Stimulated activated CD8-positive, alpha-beta memory T cell treated with anti-CD3 and anti-CD28 coated beads, Interleukin-4, amount 100 ng/mL, for 4 hours (primary cell): Measurements from ENCODE around the gene TAB2.
"Not testable (repeated sequence)": the region's sequence is repeated elsewhere in the genome, so short reads cannot be mapped to it uniquely, and the experiment has no call there.

Experiments used
- DNase-seq, 2 donors: peaks; one replicate each; pipeline ENCODE4 v3.0.0-alpha.2; 2020; ENCODE audit warnings: low read depth in 2 of 2, low spot score in 1 of 2

The TAB2 gene

GRCh38 chr6:149440735-149441671 lies 123.5 kb downstream of the TAB2 start:
- DNase-seq, result no peak

- no peak for DNase-seq
Observed at GRCh38 chr6:149441740-149442139, 124.2 kb downstream of the TAB2 start.

- no peak for DNase-seq
Observed at GRCh38 chr6:149443411-149444181, 126.1 kb downstream of the TAB2 start.

GRCh38 chr6:149444360-149445094 lies 127.0 kb downstream of the TAB2 start:
- DNase-seq, result not testable (repeated sequence)

GRCh38 chr6:149445095-149445466 lies 127.6 kb downstream of the TAB2 start:
- DNase-seq, result no peak

- DNase-seq, result no peak
Observed at GRCh38 chr6:149445573-149445972, 128.1 kb downstream of the TAB2 start.

GRCh38 chr6:149446791-149447376 lies 129.4 kb downstream of the TAB2 start:
- no peak for DNase-seq

- DNase-seq, result no peak
Observed at GRCh38 chr6:149448821-149449453, 131.4 kb downstream of the TAB2 start.

GRCh38 chr6:149449831-149450678 lies 132.5 kb downstream of the TAB2 start:
- no peak for DNase-seq

GRCh38 chr6:149450679-149451375 lies 133.3 kb downstream of the TAB2 start:
- DNase-seq, result no peak

- no peak for DNase-seq
Observed at GRCh38 chr6:149451376-149452036, 134.0 kb downstream of the TAB2 start.

GRCh38 chr6:149452037-149452939 lies 134.8 kb downstream of the TAB2 start:
- no peak for DNase-seq

- no peak for DNase-seq
Observed at GRCh38 chr6:149453597-149454345, 136.3 kb downstream of the TAB2 start.

GRCh38 chr6:149454346-149454848 lies 136.9 kb downstream of the TAB2 start:
- no peak for DNase-seq

- DNase-seq, result no peak
Observed at GRCh38 chr6:149455031-149455732, 137.7 kb downstream of the TAB2 start.
